Endometrial microvascular endothelial cells (primary cell): Measurements from ENCODE around the gene FAM163B. TPM values are rescaled to one million over a fixed set of nuclear protein-coding genes. Genes with fewer than 3 reads are reported as not detected.

ENCODE experiments used
- in situ Hi-C: cut with HindIII; loops from 2 replicates; pipeline ENCODE4 v1.10.0; 2017; ENCODE audit warnings: low sequenced_read_pairs, low pct_unique_long_range_greater_than_20kb; ENCODE audit errors: inconsistent ontology term
- total RNA-seq: library from RNA; depleted of rRNA; stranded (reverse); fragments of >200 nt; gene quantifications from one replicate; pipeline ENCODE4 v1.2.3, GENCODE V29; 2015; ENCODE audit errors: inconsistent ontology term

The FAM163B gene
- total RNA-seq, 1 donor from 2014 or later: not detected

DNA sequence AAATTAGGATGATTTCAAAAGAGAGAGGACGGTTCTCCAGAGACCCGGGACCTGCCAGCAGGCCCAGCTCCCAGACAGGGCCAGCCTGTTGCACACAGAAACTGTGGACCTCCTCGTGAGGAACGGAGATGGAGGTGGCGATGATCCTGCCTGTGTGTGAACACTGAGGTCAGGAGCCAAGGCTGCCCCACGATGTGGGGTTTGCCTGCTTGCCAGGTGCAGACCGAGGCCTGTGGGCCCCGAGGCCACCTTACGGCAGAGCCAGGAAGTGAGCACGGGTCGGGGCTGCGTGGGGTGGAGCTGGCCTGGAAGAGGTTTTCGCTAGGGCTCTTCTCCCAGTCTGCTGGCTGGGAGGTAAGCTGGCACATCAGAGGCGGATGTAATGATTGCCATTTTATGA is 4.3 kb downstream of the FAM163B start:
- in situ Hi-C loops: no loop called here

DNA sequence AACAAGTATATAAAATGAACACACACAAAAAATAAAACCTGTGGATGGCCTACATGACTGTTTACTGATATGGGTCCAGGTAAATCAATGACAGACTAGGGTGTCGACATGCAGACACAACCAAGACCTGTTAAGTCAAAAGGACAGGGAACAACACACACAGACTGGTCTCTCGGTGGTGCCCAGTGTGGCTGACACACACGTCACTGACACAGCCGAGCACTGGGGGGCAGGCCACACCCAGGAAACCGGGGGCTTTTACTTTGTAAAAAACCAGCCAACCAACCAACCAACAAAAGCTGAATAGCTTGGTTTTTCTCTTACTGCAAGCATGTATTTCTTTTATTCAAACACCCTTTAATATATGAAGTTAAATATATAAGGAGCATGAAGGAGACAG is 5.0 kb downstream of the FAM163B start:
- in situ Hi-C loops: no loop called here

GRCh38 chr9:133603135-133603927 is 5.9 kb downstream of the FAM163B start:
- in situ Hi-C loops: no loop called here

DNA sequence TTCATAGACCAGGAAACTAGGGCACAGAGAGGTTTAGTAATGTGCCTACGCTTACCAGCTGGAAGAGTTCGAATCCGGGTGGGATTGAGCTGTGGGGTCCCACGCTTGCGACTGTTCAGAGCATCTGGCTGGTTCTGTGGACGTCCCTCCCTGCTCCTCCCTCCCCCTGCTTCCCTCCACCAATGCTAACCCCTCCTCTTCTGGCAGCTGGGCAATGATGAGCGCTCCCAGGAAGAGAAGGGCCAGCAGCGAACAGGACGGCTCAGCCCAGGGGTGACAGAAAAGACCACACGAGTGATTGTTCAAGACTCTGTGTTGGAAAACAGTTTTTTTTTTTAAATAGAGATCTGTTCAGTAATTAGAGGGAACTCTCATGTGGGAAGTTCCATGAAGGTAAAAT is 6.9 kb downstream of the FAM163B start:
- in situ Hi-C loops: no loop called here

DNA sequence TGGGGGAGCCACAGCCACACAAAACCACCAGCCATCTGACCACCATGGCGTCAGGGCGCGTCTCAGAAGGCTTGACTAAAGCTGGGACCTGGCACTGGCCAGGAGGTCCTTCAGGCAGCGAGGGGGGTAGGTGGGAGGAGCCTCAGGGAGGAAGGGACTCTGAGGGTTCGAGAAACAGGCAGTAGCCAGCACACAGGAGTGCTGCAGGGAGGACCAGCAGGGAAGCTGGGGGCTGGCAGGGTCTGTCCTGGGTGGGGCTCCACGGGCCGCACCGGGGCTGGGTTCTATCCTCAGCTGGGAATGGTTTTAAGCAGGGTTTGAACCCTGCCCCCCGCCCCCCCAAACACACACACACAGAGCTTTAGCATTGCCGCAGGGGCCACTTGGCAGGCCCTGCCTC is 7.4 kb downstream of the FAM163B start:
- in situ Hi-C loops: no loop called here

DNA sequence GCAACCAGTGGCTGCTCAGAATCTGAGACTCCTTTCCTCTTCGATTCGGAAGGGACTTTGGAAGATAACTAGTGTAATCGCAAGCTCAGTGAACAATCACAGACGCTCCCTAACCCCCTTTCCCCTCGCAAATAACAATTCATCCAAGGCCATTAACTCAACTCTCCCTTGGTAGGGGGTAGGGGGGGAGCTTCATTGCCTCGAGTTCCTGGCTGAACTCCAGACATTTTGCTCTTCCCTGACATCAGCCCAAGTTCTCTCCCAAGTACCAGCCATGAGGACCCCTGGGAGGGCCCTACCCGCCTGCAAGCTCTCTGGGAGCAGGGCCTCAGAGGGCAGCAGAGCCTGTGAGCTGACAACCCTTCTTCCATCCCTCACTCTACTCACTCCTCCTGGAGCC is 8.4 kb downstream of the FAM163B start:
- in situ Hi-C loops: no loop called here

DNA sequence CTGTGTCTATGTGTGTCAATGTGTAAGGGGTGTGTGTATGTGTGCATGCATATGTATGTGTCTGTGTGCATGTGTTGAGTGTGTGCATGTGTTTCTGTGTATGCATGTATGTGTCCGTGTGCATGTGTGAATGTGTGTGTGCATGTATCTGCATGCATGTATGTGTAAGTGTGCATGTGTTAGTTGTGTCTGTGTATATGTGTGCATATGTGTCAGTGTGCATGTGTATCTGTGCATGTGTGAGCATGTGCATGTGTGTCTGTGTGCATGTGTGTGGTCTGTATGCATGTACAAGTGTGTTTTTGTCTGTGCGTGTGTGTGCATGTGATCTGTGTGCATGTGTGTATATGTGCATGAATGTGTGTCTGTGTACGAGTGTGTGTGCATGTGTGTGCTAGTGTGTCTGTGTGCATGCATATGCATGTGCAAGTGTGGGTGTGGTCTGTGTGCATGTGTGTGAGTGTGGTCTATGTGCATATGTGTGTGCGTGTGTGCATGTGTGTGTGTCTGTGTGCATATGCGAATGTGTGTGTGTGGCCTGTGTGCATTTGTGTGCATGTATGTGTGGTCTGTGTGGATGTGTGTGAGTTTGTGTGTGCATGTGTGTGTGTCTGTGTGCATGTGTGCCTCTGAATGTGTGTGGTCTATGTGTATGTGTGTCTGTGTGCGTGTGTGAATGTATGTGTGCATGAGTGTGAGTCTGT is 9.6 kb downstream of the FAM163B start:
- in situ Hi-C loops: no loop called here

DNA sequence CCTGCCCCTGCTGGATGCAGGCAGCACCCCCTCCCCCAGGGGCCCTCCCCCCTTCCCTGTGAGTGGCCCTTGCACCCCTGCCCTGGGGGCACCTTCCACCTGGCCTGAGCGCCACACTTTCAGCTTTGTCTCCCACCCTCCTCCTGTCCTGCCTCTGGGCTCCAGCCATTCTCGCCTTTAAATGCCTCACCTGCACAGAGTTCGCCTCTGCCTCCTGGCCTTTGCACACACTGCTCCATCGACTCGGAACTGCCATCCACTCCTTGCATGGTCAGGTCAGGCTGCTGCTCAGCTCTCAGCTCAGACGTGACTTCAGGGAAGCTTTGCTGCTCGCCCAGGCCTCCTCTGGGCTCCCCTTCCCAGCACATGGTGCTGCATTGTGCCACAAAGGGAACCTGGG is 10.2 kb downstream of the FAM163B start:
- in situ Hi-C loops: no loop called here

GRCh38 chr9:133597316-133597957 is 11.8 kb downstream of the FAM163B start:
- in situ Hi-C loops: no loop called here

- in situ Hi-C loops: no loop called here
Observed at GRCh38 chr9:133595910-133596309, 13.3 kb downstream of the FAM163B start.

- in situ Hi-C loops: no loop called here
Observed at GRCh38 chr9:133594310-133594709, 14.9 kb downstream of the FAM163B start.

GRCh38 chr9:133593587-133594253 is 15.5 kb downstream of the FAM163B start:
- in situ Hi-C loops: no loop called here

DNA sequence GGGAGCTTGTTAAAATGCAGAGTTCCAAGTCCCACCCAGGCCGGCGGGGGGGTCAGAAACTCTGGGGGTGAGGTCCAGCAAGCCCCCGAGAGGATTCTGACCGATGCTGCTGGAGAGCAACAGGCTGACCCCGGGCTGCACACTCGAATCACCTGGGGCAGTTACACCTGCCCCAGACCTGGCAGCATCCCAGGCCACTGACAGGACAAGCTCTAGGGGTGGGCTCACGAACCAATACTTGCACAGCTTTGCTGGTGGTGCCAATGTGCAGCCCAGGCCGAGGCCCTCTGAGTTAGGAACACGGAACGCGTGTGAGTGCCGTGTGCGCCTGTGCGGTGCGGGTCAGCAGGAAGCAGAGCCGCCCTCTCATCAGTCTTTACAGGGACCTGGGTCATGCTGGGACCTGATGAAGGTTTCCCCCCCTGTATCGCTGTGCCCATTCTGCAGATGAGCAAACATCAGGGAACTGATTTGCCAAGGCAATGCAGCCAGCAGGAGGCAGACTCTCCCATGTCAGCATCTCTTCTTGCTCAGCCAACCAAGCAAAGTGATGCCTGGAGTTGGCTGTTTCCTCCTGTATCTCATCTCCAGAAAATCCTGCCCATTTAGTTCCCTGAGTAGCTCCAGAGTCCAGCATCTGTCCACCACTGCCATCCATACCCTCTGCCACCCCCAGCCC is 16.3 kb downstream of the FAM163B start:
- in situ Hi-C loops: no loop called here

- in situ Hi-C loops: no loop called here
Observed at GRCh38 chr9:133591985-133592384, 17.2 kb downstream of the FAM163B start.

DNA sequence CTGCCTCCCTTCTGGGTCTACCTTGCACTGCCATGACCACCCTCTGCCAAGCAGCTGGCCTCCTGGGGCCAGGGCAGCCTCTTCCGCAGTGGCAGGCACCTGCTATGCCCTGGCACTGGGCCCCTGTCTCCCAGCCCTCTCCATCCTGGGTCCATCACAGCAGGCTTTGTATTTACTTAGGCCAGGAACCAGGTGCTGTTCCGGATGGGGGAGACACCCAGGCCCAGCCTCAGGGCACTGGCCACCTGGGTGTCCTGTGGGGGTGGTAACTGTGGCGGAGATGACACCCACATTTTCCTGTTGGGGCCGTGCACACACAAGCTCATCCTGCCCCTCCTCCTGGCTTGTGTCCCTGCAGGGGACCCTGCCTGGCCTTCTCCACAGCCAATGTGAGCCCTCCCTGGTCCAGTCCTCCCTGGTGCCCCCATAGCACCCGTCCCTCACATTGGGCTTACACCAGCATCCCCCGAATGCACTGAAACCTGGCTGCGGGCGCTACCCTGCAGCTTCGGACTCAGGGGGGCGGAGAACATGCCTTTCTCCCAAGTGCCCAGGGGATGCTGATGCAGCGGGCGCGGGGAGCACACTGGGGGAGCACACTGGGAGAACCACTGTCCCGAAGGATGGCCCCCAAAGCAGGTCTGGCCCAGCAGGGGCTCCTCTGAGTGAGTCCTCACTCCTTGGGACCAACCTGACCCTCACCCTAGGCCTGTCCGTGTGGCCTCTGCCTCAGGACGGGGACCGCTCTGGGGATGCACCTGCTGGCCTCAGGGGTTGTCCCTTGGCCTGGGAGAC is 17.9 kb downstream of the FAM163B start:
- in situ Hi-C loops: no loop called here

GRCh38 chr9:133590231-133590855 is 18.8 kb downstream of the FAM163B start:
- in situ Hi-C loops: no loop called here

- in situ Hi-C loops: no loop called here
Observed at GRCh38 chr9:133589454-133590227, 19.5 kb downstream of the FAM163B start.
